Suprapubic skin (tissue), 4 donors: ENCODE data around the gene LRRC75A. TPM values are rescaled to one million over a fixed set of nuclear protein-coding genes. Genes with fewer than 3 reads are reported as not detected.

ENCODE experiments used
- DNase-seq, 2 donors: peaks; one replicate each; pipeline ENCODE4 v3.0.0-alpha.2; 2019; ENCODE audit warnings: low spot score in 2 of 2
- H3K27ac ChIP-seq: fragments of 200-600 bp; sonication (generic); one replicate; pipeline ENCODE4 v1.5.1; 2019
- H3K27me3 ChIP-seq: fragments of 200-600 bp; sonication (generic); one replicate; pipeline ENCODE4 v1.5.1; 2019
- H3K36me3 ChIP-seq: fragments of 200-600 bp; sonication (generic); one replicate; pipeline ENCODE4 v1.5.1; 2019
- H3K4me1 ChIP-seq: fragments of 200-600 bp; sonication (generic); one replicate; pipeline ENCODE4 v1.5.1; 2019
- H3K4me3 ChIP-seq: fragments of 200-600 bp; sonication (generic); one replicate; pipeline ENCODE4 v1.5.1; 2019; ENCODE audit warnings: mild to moderate bottlenecking
- H3K9me3 ChIP-seq: fragments of 200-600 bp; sonication (generic); one replicate; pipeline ENCODE4 v1.5.1; 2019
- CTCF ChIP-seq, 2 donors: fragments of 200-600 bp in 1 of 2; fragments of 450-650 bp in 1 of 2; sonication (generic) in 1 of 2; IDR thresholded peaks; one replicate each; pipeline ENCODE4 v1.5.1; 2016 to 2019; ENCODE audit warnings: antibody characterized with exemption in 2 of 2, mild to moderate bottlenecking in 1 of 2, moderate library complexity in 1 of 2
- EP300 ChIP-seq: sonication (generic); formaldehyde crosslinking; IDR thresholded peaks from one replicate; pipeline ENCODE4 v1.6.1; 2017; ENCODE audit warnings: antibody characterized with exemption
- POLR2A ChIP-seq, 2 donors: fragments of 450-650 bp; IDR thresholded peaks; one replicate each; pipeline ENCODE4 v1.6.1; 2017; ENCODE audit warnings: antibody characterized with exemption in 2 of 2, mild to moderate bottlenecking in 2 of 2, moderate library complexity in 2 of 2
- POLR2AphosphoS5 ChIP-seq, 3 donors: sonication (generic); formaldehyde crosslinking; IDR thresholded peaks; one replicate each; pipeline ENCODE4 v1.6.1; 2017; ENCODE audit warnings: antibody characterized with exemption in 3 of 3
- WGBS: methylation state at CpG from one replicate; pipeline ENCODE4 v1.1.5; 2018; 5-methylcytosine and 5-hydroxymethylcytosine counted together
- total RNA-seq, 4 donors: library from RNA; depleted of rRNA; stranded (reverse); fragments of >200 nt; gene quantifications; one replicate each; pipeline ENCODE4 v1.1.0, GENCODE V29; 2016

Gene LRRC75A
- total RNA-seq, 4 donors from 2014 or later: 0.64 to 0.99 (median 0.90) TPM

- no peaks in the 10 kb centered on the region for H3K9me3 ChIP-seq
- under 1% methylated on average over 21 of the region's 25 CpGs for WGBS
- H3K27me3 ChIP-seq: no peaks in the 10 kb centered on the region
- H3K4me1 ChIP-seq: peaks cover 44% of the 10 kb centered on the region
- no peak for DNase-seq
- H3K4me3 ChIP-seq: peak overlapping the region; percentile 64
- peak overlapping the region; percentile 82 for H3K27ac ChIP-seq
- peaks cover 34% of the 10 kb centered on the region for H3K36me3 ChIP-seq
- TF ChIP-seq POLR2A (IDR thresholded peaks at IDR 0.05): no peak
- TF ChIP-seq CTCF (IDR thresholded peaks at IDR 0.05): no peak
- TF ChIP-seq POLR2AphosphoS5 (IDR thresholded peaks at IDR 0.05): no peak
- TF ChIP-seq EP300: no peak
These were observed 52.6 kb downstream of the LRRC75A start for GRCh38 chr17:16439303-16439791.

- peaks cover 42% of the 10 kb centered on the region for H3K4me1 ChIP-seq
- TF ChIP-seq POLR2A (IDR thresholded peaks at IDR 0.05): peak in 1 of 2 donors; percentile 62
- no peak for TF ChIP-seq CTCF (IDR thresholded peaks at IDR 0.05)
- TF ChIP-seq POLR2AphosphoS5 (IDR thresholded peaks at IDR 0.05): peak; percentile 55 to 93 (median 79)
- no peak for TF ChIP-seq EP300
- peaks cover 28% of the 10 kb centered on the region for H3K36me3 ChIP-seq
- WGBS: under 1% methylated on average over 32 of the region's 46 CpGs
- H3K9me3 ChIP-seq: no peaks in the 10 kb centered on the region
- peak overlapping the region; percentile 82 for H3K27ac ChIP-seq
- no peaks in the 10 kb centered on the region for H3K27me3 ChIP-seq
- DNase-seq: peak; percentile 97 to 98
- peak overlapping the region; percentile 64 for H3K4me3 ChIP-seq
These were observed 53.3 kb downstream of the LRRC75A start for GRCh38 chr17:16438557-16439302.

- H3K27me3 ChIP-seq: no peaks in the 10 kb centered on the region
- TF ChIP-seq POLR2A (IDR thresholded peaks at IDR 0.05) (no peak), EP300 (no peak), POLR2AphosphoS5 (IDR thresholded peaks at IDR 0.05) (no peak), CTCF (IDR thresholded peaks at IDR 0.05) (no peak)
- peaks cover 36% of the 10 kb centered on the region for H3K4me1 ChIP-seq
- no peaks in the 10 kb centered on the region for H3K9me3 ChIP-seq
- 15% methylated on average over 8 of the region's 8 CpGs for WGBS
- H3K27ac ChIP-seq: peak overlapping the region; percentile 82
- DNase-seq: no peak
- peak overlapping the region; percentile 64 for H3K4me3 ChIP-seq
- H3K36me3 ChIP-seq: peaks cover 22% of the 10 kb centered on the region
These were observed 53.8 kb downstream of the LRRC75A start for GRCh38 chr17:16438173-16438556.

- no peak for DNase-seq
- Histone ChIP-seq H3K36me3 (peaks cover 12% of the 10 kb centered on the region), H3K4me1 (peaks cover 30% of the 10 kb centered on the region), H3K27me3 (no peaks in the 10 kb centered on the region), H3K4me3 (no peak overlapping the region), H3K9me3 (no peaks in the 10 kb centered on the region), H3K27ac (no peak overlapping the region)
- 43% methylated on average over 2 of the region's 2 CpGs for WGBS
- TF ChIP-seq EP300: no peak
- no peak for TF ChIP-seq CTCF (IDR thresholded peaks at IDR 0.05)
- no peak for TF ChIP-seq POLR2AphosphoS5 (IDR thresholded peaks at IDR 0.05)
- no peak for TF ChIP-seq POLR2A (IDR thresholded peaks at IDR 0.05)
These were observed 54.9 kb downstream of the LRRC75A start for GRCh38 chr17:16437083-16437482.
